GM18858 (cell line): Measurements from ENCODE around the gene PTPRA.
A peak's percentile ranks its signal among the peaks of the same experiment; 100 is the strongest.
"Not testable (repeated sequence)": the region's sequence is repeated elsewhere in the genome, so short reads cannot be mapped to it uniquely, and the experiment has no call there.

Experiments
- ATAC-seq: cut with Tn5 transposase; IDR thresholded peaks from one replicate; pipeline ENCODE4 v1.9.1; 2021; ENCODE audit not compliant: unreplicated experiment

Gene PTPRA

GRCh38 chr20:3041854-3042409, 168.7 kb downstream of the PTPRA start:
- ATAC-seq, result no peak

- no peak for ATAC-seq
Observed at GRCh38 chr20:3042625-3043024, 169.3 kb downstream of the PTPRA start.

- ATAC-seq, result no peak
Observed at GRCh38 chr20:3043322-3043721, 170.0 kb downstream of the PTPRA start, which contains the start of gene GNRH2. Gene GNRH2 (plus strand): TSS chr20:3043622. CDS start chr20:3044415, 793 bp downstream.

- no peak for ATAC-seq
Observed at GRCh38 chr20:3044336-3044965, 171.2 kb downstream of the PTPRA start.

DNA sequence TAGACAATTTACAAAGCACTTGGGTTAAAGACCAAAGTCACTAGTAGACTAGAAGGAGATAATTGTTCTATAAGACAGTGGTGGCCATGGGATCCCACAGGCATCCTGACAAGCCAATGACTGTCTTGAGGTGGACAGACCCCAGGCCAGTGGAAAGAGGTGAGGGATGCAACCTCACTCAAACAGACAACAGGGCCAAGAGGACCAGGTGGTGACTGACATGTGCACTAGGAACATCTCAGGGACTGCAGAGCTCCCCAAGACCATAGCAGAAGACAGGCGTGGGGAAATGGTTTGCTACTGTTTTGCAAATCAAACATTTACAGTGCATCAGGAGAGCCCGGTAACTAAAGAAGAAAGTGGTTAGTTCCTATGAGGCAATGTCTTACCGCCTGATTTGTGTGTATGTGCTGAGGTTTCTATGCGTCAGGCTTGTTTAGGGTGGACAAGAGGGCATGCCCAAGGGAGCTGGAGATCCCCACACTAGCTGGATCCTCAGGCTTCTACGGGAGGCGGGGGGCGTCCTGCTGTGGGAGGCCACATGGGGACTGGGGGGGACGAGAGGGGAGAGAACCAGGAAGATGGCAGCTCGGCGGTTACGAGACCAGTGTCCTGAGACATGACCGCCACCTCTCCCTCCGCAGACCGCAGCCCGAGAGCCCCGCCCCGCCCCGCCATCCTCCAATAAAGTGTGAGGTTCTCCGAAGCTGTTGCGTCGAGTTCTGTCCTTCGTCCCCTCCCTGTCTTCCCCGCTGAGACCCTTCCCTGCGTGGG, 171.9 kb downstream of the PTPRA start:
- ATAC-seq, result no peak

DNA sequence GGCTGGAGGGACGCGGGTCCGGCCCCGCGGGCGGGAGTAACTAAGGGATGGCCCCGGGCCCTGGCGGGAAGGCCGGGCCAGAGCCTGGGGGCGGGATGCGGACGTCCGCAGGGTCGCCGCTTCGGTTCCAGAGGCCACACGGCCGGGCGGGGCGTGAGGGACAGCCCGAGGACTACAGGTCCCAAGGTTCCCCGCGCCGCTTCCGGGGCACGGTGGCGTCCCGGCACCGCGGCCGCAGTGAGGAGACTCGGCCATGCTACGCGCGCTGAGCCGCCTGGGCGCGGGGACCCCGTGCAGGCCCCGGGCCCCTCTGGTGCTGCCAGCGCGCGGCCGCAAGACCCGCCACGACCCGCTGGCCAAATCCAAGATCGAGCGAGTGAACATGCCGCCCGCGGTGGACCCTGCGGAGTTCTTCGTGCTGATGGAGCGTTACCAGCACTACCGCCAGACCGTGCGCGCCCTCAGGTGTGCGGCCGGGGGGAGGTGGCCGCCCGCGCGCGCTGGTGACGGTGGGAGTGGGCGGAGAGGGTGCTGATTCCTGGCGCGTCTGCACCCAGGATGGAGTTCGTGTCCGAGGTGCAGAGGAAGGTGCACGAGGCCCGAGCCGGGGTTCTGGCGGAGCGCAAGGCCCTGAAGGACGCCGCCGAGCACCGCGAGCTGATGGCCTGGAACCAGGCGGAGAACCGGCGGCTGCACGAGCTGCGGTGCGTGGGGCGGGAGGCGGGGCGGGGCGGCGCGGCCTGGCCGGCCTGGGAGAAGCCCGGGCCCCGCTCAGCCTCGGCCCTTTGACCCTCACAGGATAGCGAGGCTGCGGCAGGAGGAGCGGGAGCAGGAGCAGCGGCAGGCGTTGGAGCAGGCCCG, 172.8 kb downstream of the PTPRA start, which contains the start of gene MRPS26:
TSS of gene MRPS26 (plus strand) at position 237 of the 861 bp plus-strand sequence. CDS start at position 254, 17 bp downstream.
- ATAC-seq, result peak; percentile 68

- ATAC-seq, result no peak
Observed at GRCh38 chr20:3046677-3047462, 173.6 kb downstream of the PTPRA start.

GRCh38 chr20:3047486-3048419, 174.5 kb downstream of the PTPRA start:
- no peak for ATAC-seq

DNA sequence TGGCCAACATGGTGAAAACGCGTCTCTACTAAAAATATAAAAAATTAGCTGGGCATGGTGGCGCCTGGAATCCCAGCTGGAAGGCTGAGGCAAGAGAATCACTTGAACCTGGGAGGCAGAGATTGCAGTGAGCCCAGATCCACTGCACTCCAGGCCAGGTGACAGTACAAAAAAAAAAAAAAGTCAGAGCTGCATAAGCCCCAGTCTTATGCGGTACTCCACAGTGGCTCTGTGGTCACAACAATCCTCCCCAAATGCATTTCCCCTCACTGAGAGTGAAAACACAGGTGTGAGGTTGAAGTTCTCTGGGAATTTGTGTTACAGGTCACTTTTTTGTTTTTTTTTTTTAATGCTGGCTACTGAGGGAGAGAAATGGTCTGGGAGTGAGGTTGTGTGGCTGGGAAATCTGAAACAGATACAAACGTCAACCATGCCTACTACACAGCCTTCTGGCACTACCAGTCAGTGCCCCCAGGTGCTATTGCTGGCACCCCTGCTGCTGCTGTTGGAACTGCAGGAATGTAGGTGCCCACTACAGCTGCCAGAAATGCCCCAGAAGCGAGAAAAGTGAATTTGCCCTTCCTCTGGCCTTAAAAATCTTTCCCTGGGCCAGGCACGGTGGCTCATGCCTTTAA, 178.2 kb downstream of the PTPRA start:
- no peak for ATAC-seq

- no peak for ATAC-seq
Observed at GRCh38 chr20:3059489-3059888, 186.2 kb downstream of the PTPRA start.

- not testable (repeated sequence) for ATAC-seq
Observed at GRCh38 chr20:3064119-3064518, 190.8 kb downstream of the PTPRA start.

DNA sequence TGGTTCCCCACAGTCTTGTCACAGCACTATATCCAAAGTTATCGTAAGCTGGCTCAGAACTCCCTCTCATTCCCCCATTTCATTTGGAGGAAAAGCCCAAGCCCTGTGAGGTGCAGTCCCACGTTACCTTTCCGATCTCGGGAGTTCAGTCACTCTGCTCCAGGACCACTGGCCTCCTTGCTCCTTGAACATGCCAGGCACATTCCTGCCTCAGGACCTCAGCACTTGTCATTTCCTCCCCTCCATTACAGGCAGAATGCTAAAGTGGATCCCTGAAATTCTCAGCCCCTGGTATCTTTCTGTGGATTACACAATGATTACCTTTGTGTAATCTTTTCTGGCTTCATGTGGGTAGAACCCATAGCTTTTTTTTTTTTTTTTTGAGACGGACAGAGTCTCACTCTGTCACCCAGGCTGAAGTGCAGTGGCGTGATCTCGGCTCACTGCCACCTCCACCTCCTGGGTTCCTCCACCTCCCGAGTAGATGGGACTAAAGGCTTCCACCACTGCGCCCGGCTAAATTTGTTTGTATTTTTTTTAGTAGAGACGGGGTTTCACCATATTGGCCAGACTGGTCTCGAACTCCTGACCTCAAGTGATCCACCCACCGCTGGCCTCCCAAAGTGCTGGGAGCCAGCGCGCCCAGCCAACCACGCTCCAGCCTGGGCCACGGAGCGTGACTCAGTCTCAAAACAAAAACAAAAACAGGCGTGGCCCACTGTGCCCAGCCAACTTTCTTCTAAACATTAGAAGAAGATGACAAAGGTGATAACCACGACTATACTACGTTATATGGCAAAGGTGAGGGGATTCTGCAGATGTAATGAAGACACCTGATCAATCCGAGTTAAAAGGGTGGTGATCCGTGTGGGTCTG, 194.1 kb downstream of the PTPRA start:
- ATAC-seq, result no peak

GRCh38 chr20:3068075-3068474, 194.8 kb downstream of the PTPRA start:
- no peak for ATAC-seq

DNA sequence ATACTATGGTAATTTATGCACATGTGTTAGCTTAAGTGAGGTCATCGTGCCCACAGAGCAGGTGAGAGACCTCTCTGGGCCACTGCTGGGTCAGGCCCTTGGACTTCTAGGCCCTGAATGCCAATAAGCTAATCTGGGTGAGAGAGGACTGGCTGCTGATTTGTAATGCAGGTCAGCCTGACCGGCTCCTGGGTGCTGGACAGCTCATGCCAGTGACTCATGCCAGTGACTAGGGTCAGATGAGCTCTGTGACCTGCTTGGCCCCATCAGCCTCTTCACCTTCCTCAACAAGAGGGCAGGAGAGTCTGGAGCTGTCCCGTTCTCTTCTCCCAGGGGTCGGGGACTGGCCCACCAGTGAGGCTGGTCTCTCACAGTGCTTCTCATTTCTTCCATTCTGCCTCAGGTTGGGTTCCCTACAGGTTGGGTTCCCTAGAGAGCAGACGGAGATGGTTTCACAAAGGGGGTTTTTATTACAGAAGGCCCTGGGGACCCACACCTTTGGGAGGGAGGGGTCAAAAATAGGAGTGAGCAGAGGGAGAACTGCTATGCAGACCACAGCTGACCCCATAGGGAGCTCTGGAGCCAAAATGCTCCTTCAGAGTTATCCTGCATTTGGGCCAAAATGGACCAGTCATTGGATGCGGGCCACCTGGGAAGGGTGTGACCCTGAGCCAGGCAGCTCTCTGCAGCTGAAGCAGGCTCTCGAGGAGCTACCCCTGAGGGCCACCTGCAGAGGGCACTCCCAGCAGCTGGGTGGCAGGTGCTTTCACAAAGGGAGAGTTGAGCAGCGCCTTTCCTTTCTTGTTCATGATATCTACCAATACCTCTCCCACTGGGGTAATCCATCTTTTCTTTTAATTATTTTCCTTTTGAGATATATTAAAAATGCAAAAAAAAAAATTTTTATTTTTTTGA, 196.0 kb downstream of the PTPRA start:
- ATAC-seq, result no peak

DNA sequence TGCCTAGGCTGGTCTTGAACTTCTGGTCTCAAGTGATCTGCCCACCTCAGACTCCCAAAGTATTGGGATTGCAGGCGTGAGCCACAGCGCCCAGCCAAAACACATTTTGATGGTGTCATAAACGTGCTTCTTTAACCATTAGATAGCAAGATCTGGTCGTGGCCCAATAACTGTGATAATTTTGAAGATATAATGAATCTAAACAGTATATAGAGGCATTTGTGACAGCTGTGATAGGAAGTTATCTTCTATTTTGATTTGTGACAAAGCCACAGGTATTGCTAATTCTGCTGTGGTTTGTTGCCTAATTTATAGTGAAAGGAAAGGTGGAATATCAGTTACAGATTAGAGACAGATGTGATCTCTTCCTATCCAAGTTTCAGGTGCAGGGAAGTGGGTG, 197.4 kb downstream of the PTPRA start:
- ATAC-seq, result no peak

GRCh38 chr20:3071266-3071609, 198.0 kb downstream of the PTPRA start:
- no peak for ATAC-seq
